ENCODE measurements around the gene ECSCR.

GRCh38 chr5:139419226-139420192, 43.0 kb downstream of the ECSCR start:
- TF ChIP-seq CTCF (conservative IDR thresholded peaks at IDR 0.05; ENCODE audit: low read depth, low read length) (no peak), EZH2phosphoT487 (IDR thresholded peaks at IDR 0.05; ENCODE audit: borderline replicate concordance, low read length) (no peak), EZH2 (IDR thresholded peaks at IDR 0.05; ENCODE audit: low read length, unreplicated experiment) (no peak)
